ENCODE measurements around the gene BACH1.

The BACH1 gene

DNA sequence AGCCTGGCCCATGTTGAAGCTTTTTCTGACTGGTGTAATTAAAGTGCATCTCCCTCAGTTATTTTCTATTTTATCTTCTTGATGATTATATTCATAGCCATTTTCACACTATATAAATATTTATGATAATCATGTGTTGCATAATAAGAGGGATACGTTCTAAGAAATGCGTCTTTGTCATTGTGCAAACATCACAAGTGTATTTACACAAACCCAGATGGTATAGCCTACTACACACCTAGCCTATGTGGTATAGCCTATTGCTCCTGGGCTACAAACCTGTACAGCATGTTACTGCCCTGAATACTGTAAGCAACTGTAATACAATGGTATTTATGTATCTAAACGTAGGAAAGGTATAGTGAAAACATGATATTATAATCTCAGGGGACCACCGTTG lies 88.1 kb downstream of the BACH1 start:
- TF ChIP-seq CTCF (IDR thresholded peaks at IDR 0.05; ENCODE audit: insufficient read depth, low read depth, low read length, missing control alignments), result no peak
- no peak overlapping the region for H3K4me3 ChIP-seq (ENCODE audit: low read length)
- peak; percentile 52 for DNase-seq (ENCODE audit: low read depth)

DNA sequence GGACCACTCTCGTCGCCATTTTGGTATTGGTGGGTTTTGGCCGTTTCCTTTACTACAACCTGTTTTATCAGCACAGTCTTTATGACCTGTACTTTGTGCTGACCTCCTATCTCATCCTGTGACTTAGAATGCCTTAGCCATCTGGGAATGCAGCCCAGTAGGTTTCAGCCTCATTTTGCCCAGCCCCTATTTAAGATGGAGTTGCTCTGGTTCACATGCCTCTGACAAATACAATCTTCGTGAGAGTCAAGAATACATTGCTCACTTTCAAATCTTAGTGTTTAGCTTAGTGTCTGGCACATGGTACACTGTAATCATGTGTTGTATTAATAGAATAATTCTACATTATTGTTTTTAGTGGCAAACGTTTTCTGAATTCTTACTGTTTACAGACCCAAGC lies 88.9 kb downstream of the BACH1 start:
- TF ChIP-seq CTCF (IDR thresholded peaks at IDR 0.05; ENCODE audit: insufficient read depth, low read depth, low read length, missing control alignments), result no peak
- no peak for DNase-seq (ENCODE audit: low read depth)
- H3K4me3 ChIP-seq (ENCODE audit: low read length), result no peak overlapping the region

DNA sequence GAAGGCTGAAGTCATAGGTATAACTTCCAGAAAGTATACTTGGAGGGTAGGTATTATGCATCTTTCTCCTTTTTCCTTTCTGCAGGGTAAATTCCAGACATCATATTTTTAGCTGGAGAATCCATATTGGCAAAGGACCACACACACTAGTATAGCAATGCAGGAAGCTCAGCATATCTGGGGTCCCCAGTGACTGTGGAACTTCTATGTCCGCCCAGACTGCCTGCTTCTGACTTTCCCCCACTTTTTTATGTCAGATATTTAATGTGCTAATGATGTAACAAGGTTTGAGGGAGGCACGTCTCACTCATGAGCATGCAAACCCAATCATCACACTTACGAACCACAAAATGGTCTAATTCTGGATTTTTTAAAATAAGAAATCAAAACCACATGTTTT lies 90.4 kb downstream of the BACH1 start:
- no peak overlapping the region for H3K4me3 ChIP-seq (ENCODE audit: low read length)
- no peak for TF ChIP-seq CTCF (IDR thresholded peaks at IDR 0.05; ENCODE audit: insufficient read depth, low read depth, low read length, missing control alignments)
- DNase-seq (ENCODE audit: low read depth), result no peak

DNA sequence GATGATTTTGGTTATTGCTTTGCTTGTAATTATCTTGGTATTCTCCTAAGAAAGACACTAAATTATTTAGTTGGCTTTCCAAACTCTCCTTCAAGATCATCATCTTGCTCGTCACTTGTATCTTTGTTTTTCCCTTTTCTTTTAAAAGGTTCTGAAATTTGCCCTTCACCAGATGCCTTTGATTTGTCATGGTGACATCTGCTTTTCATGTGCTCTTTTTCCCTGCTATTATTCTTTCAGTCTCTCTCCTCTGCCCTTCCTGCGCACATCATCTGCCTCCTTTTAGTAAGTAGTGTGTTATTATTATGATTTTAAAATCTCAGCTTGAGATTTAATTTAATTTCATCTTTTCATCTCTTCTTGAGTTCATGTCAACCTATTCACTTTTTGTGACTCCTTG lies 92.1 kb downstream of the BACH1 start:
- no peak for DNase-seq (ENCODE audit: low read depth)
- no peak for TF ChIP-seq CTCF (IDR thresholded peaks at IDR 0.05; ENCODE audit: insufficient read depth, low read depth, low read length, missing control alignments)
- H3K4me3 ChIP-seq (ENCODE audit: low read length), result no peak overlapping the region

- no peak overlapping the region for H3K4me3 ChIP-seq (ENCODE audit: low read length)
- peak; percentile 60 for DNase-seq (ENCODE audit: low read depth)
- TF ChIP-seq CTCF (IDR thresholded peaks at IDR 0.05; ENCODE audit: insufficient read depth, low read depth, low read length, missing control alignments), result no peak
Observed at GRCh38 chr21:29394051-29394450, 95.3 kb downstream of the BACH1 start.

Measured in epithelial cell of esophagus (primary cell).